ENCODE results near the gene BRCA2.

The BRCA2 gene

DNA sequence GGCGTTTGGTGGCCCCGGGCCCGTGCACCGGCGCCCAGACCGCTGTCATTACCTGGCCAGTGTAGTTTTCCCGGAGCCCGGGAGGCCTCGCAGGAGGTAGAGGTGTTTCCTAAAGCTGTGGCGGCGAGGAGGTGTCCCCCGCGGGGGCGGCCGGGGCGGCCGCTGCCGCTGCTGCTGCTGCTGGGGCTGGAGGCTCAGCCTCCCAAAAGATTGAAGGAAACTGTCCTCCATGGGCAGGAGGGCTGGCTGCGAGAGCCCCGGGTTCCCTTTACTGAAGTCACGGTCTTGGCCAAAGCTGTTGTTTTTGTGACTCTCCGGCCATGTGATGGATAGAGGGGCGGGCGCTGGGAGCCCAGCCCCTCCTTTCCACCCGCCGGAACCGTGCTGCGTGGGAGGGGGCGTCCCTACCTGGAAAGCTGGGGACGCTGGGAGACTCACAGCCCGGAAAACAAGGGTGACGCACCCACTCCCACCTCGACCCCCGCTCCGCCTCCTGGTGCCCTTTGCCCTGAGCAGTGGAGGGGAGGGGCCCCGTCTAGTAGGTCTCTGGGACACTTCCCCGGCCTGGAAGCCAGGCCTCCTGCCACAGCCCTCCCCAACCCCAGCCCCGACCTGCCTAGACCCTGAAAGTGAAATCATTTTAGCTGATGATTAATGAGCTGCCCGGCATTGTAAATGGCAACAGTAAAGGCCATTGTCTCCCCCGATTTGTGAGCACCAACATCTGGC lies 112.7 kb downstream of the BRCA2 start, which contains the start of gene N4BP2L1:
Gene N4BP2L1, minus strand, starts transcription at position 279 of the 729 bp plus-strand sequence. Its CDS starts 48 bp downstream, at position 231.
- DNase-seq (ENCODE audit: low read depth) = peak; percentile 52

DNA sequence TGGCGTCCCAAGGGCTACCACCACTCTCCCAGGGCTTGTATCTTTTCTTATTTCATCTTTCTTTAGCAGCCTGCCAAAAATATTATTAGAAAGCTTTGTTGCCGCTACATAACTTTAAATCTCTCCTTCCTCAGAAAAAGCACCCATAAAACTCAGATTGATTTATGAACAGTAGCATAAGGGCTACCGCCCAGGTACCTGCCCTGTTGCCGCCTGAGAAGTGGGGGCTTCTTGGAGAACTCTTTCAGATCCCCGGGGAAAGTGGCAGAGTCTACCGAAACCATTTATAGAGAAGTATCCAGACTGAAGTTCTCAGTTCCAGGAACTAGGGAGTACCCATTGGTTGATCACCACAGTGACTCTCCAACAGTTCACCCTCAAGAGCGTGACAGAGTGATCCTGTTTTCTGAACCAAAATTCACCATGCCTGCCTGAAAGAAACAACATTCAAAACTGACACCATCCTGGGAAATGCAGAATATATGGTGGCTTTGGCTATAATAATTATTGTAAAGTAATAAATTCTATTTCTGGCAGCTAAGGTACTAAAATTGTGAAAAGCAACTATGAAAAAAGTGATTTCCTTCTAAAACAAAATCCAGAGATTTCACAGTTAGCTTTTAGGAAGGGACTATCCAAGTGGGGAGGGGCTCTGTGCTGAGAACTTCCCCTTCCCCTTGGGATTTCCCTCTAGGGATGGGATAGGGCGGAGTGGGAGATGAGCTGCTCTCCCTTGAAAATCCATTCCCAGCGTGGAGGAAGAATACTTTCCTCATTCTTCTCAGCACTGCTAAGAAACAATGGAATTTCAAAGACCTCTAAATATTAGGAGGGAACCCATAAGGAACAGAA lies 113.5 kb downstream of the BRCA2 start:
- no peak for DNase-seq (ENCODE audit: low read depth)

DNA sequence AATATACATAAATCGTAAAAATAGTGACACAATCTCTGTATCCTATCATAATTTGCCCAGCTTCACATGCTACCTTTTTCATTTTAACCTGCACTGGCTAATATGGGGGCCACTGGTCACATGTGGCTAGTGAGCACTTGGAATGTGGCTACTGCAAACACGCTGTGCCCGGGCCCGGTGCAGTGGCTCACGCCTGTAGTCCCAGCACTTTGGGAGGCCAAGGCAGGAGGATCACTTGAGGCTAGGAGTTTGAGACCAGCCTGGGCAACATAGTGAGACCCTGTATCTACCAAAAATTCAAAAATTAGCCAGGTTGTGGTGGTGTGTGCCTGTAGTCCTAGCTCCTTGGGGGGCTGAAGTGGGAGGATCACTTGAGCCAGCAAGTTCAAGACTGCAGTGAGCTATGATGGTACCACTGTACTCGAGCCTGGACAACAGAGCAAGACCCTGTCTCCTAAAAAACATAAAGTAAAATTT lies 114.2 kb downstream of the BRCA2 start:
- no peak for DNase-seq (ENCODE audit: low read depth)

DNA sequence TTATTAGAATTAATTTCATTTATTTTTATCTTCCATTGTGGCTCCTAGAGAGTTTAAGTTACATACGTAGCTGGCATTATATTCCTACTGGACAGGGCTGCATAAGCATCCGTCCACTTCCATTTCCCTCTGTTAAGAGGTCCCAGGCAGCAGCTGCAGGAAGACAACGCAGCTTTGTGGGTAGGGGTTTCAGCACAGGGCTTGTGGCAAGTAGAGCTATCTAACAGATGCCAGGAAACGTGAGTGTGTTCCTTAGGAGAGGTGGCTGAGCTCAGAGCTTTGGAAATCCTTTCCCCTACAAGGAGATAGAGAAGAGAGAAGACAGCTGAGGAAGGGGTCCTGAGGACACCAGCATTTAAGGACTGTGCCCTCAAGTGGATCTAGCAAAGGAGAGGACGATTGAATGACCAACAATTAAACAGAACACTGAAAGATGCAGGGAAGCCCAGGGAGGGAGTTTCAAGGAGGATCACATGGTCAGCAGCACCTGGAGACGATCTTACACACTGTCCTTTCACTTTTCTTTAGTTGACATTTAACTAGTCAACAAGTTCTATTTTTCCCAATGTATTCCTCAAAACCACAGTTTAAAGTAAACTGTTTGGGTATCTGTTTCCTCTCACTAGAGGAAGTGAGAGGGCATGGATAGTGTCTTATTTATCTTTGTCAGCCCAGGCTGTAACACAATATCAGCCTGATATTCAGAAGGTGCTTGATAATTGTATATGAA lies 114.9 kb downstream of the BRCA2 start:
- no peak for DNase-seq (ENCODE audit: low read depth)

DNA sequence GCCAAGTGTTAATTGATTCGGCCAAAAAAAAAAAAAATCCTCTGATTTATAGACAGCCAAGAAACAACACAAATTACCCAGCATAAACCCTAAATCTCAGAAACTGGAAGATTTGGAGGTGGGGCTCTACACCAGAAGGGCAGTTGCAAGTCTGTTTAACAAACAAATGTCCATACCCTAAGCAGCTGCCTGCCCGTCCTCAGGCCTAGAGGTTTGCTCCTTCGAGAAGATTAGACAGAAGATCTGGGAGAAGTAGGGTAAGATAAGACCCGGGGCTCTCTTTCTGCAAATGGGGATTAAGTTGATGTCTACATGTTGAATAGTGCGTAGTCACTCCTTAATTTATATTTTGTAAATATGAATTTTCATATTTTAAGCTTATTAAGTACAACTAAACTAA lies 116.1 kb downstream of the BRCA2 start:
- DNase-seq (ENCODE audit: low read depth) = no peak

DNA sequence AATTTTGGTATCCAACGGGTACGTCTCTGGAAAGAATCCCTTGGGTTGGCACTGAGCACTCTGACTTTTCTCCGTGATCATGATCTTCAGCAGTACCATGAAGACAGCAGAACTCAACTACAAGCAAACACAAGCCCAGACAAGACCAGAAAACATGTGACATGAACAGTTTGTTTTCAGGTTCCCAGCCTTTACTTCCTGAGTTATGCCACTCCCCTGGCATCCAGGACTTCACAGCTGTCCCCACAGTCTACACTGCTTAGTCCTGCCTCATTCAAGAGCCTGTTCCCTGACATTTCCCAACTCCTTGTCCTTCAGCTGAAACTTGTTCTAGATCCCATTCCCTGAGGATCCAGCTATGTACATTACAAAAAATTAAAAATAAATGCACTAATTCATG lies 117.5 kb downstream of the BRCA2 start:
- no peak for DNase-seq (ENCODE audit: low read depth)

DNA sequence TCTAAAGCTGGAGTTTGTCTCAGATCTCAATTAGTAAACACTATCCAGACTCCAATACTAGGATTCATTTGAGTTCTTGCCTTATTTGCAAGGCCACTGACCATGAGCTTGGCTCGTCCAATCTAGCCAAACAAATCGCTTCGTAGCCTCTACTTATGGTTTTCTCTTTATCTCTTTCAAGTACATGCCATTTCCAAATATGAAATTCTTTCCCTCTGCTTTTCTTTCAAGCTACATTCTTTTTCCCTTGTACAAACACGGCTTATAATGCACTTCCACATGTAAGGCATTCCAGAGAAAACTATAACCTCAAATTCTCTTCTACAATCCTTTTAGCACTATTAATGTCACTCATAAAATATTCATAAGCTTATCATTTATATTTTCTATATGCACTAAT lies 123.6 kb downstream of the BRCA2 start:
- DNase-seq (ENCODE audit: low read depth) = no peak

DNA sequence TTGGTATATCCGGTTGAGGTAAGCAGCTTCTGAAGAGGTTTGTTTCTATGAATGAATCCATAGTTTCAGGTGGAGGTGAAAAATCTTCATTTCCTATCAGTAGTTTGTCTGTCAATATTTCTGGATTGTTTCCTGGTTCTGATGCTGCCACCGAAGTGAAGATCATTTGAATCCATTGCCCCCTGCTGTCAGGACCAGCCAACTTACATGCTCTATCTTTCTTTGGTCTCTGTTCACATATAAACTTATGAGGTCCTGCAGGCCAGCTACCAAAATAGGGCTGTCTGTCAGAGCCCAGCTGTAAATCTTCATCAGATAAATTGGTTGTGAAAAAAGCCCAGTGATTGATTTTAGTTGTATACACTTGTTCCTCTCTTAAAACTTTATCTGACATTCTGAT lies 127.8 kb downstream of the BRCA2 start:
- DNase-seq (ENCODE audit: low read depth) = peak; percentile 41

DNA sequence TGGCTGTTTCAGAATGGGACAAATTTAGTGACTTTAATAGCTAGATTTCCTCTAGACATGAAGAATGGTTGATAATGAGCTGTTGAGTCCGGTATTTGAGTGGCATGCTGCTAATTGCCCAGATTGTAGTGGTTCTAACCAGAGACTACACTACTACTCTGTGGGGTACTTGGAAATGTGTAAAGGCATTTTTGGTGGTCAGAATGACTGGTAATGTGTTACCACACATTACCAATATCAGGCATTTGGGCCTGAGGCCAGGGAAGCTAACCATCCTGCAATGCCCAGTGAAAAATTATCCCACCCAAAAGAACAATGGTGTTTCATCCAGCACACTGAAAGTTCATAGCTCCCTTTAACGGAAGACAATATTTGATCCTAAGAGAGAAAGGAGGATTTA lies 130.2 kb downstream of the BRCA2 start:
- no peak for DNase-seq (ENCODE audit: low read depth)

DNA sequence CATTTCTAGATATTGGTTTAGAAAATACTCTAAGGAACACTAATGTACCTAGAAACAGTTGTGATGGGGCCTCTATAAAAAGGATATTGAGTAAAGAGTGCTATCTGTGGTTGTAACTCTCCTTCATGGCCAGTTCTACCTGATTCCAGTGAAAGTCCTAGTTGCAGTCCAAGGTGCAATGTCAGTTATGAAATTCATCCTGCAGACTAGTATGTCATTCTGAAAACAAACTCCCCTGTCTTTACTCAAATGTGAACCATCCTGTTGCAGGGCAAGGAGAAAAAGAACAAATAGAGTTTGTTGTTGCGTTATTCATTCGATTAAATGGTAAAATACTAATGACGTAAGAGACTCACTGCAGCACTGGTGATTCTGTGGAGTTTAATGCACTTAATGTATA lies 130.9 kb downstream of the BRCA2 start:
- no peak for DNase-seq (ENCODE audit: low read depth)

DNA sequence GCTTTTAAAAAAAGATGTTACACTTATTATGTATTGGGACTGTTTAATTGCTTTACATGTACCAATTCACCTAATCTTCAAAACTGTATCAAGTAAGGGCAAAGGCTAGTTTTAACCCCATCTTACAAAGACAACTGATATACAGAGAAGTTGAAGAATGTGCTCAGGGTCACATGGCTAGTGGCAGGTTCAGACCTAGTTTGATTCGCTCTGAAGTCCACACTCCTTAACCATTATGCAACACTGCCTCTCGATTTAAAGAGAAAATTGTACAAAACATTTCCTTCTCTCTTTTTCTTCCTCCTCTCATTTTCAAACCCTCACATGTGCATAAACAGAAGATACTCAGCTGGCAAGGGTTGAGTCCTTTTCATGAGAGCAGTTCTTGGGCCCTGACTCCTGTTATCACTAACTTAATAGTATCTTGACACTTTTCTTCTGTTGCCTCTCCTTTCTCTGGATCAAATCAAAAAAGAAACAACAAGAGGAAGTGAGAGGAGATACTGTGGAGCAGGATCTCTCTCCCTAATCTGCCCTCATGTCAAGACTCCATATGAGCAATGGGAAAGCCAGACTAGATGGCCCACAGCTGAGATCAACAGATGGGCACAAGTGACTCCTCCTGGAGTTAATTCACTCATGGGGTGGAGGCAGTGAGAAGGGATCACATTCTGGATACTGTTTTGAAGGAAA lies 131.6 kb downstream of the BRCA2 start:
- no peak for DNase-seq (ENCODE audit: low read depth)

DNA sequence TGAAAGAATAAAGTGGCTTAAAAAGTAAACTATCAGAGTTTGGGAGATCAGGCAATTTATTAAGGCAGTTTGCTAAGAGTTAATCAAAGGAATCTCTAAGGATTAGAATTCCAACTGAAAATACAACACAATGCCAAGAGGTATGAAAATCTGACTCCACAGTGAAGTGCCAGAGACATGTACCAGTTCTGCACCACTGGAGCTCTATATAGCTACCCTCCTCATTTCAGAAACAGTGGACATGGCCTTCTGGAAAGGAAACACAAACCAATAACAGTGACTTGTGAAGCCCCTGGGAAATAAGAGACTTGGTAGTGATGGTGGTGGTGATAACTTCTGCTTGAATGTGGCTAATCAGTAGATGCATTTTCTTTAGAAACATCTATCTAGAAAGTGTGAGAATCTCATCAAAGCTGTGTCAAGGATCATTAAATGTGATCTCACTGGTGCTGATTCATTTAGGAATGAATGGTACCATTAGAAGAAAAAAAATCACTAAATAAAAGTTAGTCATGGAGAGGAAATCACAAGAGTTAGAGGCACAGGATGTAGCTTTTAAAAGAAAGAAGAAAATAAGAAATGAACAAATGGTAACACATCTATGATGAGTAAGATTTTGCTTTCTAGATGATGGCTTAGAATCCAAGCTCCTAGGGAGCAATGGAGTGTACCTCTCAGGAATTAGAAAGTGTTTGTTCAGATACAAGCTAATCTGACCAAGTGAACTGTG lies 132.8 kb downstream of the BRCA2 start:
- DNase-seq (ENCODE audit: low read depth) = no peak

DNA sequence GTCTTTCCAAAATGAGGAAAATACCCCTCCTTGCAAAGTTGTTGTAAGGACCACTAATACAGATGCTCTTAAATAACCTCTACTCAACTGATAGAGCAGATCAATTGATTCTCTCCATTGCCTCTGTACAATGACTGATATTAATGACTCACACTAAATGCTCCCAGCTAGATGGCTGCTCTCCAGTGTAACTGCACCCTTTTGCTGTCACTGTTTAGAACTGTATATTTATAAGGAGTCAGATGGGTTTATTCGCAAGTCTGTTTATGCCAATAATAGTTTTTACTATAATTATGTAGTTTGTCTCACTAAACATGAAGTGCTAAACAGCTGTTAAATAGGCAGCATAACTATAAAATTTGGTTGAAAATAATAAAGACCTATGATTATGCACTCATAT lies 133.7 kb downstream of the BRCA2 start:
- DNase-seq (ENCODE audit: low read depth) = no peak
